Effector CD8-positive, alpha-beta T cell (primary cell): Measurements from ENCODE around the gene PATJ.
"Not testable (repeated sequence)": the region's sequence is repeated elsewhere in the genome, so short reads cannot be mapped to it uniquely, and the experiment has no call there.

Experiments used
- DNase-seq: peaks from one replicate; lab custom pipeline; 2025; lab: John Stamatoyannopoulos, UW

The PATJ gene

DNA sequence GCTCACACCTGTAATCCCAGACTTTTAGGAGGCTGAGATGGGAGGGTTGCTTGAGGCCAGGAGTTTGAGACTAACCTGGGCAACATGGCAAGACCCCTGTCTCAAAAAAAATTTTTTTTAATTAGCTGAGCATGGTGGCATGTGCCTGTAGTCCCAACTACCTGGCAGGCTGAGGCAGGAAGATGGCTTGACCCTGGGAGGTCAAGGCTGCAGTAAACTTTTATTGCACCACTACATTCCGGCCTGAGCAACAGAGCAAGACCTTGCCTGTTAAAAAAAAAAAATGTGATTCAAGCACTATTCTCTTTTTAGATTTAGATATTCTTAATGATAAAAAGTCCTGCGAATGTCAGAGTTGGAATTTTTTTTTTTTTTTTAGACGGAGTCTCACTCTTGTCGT, 349.8 kb downstream of the PATJ start:
- no peak for DNase-seq

DNA sequence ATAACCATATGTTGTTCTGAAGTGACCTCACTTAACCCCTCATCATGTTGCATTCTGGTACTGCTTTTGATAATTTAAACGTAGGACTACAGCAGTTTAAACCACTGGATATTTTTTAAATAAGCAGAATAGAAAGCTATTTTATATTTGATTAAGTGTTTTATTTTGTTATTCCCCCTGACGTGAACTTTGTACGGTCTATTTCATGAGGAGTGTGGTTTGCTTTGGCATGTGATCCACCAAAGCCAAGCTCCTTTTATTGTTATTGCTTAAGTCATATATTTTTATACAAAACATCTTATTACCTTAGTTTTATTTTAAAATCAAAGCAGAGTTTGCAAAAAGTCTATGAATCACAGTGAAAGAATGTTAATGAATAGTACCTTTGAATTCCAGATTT, 351.0 kb downstream of the PATJ start:
- no peak for DNase-seq

DNA sequence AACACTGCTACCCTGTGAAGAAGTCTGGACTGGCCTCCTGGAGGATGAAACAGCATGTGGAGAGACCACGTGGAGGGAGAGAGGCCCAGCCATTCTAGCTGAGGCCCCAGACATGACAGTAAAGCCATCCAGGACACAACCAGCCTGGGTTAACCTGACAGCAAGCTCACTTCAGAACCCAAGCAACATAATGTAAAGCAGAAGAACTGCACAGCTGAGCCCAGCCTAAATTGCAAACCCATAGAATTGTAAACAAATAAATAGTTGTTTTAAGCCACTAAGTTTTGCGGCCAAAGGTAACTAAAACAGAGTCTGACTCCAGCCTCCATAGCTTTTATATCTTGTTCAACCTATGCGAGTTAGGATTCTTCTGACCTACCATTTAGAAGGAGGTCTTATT, 355.2 kb downstream of the PATJ start:
- DNase-seq, result no peak

DNA sequence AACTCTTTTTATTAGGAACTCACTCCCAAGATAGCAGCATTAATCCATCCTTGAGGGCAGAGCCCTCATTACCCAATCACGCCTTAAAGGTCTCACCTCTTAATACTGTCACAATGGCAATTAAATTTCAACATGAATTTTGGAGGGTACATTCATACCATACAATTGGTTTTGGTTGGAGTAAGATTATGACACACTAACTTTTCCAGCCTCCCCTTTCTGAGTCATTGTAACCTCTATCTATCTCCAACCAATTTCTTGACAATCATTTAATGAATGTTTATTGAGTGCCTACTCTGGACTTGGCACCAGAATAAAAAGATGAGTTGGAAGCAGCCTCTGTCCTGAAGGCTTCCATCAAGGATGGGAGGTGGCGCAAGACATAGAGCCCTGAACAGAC, 358.2 kb downstream of the PATJ start:
- DNase-seq, result no peak

DNA sequence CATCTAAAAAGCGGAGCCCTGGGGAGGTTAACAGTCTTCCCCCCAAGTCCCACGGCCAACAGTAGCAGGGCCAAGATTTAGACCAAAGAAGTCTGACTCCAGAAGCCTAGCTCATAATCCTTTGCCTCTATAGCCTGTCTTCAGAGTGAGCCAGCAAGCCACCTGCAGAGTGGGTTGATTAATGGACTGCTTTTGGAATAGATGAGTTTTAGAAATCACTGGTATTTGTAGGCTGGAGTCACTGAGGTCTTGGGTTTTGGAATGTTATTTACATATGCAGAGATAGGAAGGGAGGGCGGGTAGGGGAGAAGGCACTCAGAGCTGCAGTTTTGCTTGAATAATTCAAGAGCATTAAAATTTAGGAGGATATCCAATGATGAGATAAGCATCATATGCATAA, 361.6 kb downstream of the PATJ start:
- DNase-seq, result no peak

DNA sequence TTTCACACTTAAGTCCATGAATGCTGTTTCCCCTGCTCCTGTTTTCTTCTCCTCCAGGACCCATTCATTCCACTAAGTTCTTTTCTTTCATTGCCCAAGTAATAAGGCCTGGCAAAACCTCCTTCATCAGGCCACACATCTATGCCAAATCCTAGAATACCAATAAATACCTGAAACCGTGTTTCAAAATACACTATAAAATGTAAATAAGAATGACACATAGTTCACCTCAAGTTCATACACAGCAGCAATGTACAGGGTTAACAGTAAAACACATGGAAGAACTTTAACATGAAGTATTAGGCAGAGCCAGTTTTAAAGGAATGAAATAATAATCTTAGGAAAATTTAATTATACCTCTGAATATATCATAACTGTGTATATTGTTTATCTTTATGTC, 365.6 kb downstream of the PATJ start:
- DNase-seq, result no peak

DNA sequence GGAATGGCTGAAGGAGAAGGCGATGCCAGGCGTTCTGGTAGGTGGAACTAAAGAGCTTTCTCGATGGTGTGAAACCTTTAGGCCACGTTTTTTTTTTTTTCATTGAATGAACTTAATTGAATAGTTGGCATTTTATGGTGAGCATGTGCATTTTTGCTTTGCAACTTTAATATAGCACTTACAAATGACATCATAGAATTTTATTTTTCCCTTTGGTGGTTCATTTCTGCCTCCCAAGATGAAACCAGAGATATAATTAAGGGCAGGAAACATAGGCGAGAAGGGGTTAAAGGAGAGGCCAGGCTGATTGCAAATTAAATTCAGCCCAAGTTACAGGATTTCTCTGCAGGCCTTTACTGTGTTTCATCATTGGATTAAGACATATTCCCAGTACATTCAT, 366.8 kb downstream of the PATJ start:
- no peak for DNase-seq

DNA sequence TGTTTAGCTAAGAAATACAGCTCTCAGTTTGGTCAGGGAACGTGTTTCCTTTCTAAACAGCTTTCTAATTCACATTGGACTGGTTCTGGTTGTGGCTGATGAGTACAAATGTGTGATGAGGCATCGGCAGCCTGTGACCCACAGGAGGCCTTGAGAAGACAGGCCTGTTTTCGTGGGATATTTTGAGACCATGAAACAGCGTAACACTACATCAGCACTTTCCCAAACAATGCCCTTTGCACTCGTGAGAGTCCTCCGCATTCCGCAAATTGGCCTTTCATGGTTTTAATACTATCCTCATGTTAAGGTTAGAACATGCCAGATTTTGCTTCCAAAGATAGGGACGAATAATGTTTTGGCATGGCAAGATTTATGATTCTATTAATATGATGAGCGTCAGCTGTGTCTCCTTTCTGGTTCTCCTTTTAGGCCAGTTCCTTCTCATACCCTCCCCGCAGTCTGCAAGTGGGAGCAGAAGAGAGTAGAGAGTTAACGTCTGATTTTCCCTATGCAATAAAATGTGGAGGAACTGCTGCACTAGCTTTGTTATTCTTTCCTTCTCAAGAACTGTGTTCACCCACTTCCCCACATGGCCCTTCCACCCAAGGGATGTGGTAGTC, 368.0 kb downstream of the PATJ start:
- no peak for DNase-seq

DNA sequence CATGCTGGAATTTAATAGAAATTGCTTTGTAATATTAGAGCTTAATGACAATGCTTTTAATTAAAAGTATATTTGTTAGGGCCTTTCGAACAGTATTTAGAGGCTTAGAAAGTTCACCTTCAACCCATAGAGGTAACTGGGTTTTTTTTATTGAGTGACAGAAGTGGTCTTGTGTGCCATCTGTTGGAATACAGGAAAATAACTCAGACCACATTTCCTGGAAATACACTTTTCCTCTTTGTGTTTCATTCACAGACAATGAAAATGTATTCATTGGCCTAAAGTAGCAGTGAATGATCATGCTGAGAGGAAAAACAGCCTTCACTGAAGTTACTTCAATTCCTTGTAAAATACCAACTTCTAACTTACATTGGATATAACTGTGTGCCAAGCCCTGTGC, 368.8 kb downstream of the PATJ start:
- no peak for DNase-seq

DNA sequence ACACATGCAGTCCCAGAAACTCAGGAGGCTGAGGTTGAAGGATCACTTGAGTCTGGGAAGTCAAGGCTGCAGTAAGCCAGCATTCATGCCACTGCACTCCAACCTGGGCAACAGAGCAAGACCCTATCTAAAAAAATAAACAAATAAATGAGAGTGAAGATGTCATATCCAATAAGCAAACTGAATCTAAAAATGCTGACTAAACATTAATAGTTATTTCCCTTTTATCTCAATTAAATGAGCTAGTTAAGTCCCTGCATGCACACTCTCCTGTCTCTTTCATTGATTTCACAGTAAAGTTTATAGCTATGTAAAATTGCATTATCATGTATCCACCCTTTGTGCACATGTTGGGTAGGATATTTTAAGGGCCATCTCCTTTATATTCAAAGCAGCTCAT, 371.2 kb downstream of the PATJ start:
- DNase-seq, result no peak

DNA sequence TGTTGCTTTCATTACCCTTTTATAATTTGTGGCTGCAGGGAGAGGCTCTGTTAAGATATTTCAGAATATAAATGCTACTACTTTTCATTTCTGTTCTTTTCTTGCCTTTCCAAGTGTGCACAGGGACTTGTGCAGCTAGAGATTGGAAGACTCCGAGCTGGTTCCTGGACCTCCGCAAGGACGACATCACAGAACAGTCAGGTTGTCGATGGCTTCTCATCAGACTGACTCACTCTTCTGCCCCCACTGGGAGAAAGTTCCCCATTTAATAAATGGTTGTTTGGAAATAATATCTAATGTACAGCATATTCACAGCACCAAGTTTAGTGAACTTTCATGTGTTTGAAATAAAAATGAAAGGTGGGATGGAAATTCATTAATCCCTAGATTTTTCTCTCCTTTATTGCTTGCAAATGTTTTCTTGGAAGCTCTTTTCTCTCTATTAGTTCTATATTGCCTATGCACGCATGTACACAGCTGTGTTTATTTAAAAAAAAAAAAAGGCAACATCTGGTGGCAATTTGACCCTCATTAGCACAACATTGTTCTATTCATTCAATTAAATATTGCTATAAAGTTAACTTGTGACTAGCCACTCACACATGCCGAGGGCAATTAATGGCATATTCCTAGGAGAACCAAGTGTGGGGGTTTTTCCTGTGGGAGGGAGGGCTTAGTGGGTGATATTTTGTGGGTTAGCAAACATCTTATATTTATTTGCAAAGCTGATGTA, 374.9 kb downstream of the PATJ start:
- no peak for DNase-seq

DNA sequence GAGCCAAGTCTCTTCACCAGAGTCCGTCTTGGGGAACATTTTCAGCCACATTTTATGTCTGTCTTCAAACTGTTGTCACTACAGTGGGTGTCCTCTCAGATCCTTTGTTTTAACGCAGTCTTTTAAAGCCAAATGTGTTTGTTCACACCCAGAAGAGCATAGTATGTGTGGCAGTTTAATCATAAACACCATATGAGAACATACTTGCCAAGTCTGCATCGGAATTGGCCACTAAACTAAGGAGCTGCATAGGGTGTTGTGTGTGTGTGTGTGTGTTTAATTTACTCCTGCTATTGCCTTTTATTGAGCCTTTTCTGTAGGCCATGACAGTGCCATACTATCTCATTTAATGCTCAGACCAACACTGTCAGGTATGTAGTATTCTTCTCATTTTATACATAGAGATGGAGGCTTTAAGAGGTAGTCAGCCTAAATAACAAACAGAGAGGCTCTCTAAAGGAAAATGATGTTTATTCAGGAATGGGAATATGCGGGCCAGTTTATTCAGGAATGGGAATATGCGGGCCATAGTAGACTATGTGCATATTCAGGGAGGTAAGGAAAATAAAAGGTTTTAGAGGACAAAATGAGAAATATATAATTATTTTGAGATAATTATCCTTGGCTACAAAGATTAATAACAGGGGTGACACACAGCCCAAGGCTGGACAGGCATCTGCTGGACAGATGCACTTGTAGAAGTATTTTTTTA, 384.5 kb downstream of the PATJ start:
- DNase-seq, result no peak

DNA sequence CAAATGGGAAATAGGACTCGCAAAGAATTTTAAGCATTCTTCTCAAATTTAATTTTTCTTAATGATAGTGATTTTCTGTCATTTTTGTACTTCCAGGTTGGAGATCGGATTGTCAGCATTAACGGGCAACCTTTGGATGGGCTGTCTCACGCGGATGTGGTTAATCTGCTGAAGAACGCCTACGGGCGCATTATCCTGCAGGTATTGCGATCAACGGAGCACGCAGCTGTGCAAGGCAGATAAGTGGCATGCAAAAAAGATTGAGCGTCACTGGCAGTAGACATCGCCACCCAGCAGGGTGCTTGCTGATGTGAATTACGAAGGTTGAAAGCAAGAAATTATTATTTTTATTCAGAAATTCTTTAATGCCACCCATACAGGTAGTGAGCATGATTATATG, 386.5 kb downstream of the PATJ start:
- no peak for DNase-seq

DNA sequence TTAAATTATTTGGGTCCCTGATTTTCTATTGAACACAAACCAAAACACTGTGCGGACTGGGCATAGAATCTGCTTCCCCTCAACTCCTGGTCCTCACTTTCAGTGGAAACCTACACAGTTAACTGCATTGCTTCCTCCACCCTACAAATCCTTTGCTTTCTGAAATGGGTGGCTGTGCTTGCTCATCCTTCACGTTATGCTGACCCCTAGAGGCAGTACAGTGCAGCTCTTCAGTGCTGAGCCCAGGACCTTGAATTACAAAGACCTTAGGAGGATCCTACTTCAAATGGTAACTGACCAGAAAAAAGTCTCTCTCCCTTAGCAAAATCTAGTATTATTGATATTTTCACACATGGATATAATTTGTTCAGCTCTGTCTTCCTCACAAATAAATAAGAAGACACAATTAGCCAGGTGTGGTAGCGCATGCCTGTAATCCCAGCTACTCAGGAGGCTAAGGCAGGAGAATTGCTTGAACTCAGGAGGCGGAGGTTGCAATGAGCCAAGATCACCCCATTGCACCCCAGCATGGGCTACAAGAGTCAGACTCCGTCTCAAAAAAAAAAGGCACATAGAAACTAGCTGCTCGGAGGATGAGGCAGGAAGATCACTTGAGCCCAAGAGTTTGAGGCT, 388.9 kb downstream of the PATJ start:
- DNase-seq, result no peak

DNA sequence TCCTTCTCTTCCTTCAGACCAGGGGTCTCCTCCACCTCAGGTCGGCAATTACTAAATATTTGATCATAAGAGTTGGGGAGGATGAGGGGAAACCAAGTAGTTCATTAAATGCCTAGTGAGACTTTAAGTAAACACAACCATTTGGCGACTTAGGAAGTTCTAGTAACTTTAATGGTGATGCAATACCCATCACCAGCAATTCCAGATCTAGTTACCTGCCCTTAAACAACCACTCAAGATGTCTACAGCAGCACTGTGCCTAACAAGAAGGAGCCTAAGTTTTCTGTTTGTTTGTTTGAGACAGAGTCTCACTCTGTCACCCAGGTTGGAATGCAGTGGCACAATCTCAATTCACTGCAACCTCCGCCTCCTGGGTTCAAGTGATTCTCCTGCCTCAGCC, 395.7 kb downstream of the PATJ start:
- no peak for DNase-seq

DNA sequence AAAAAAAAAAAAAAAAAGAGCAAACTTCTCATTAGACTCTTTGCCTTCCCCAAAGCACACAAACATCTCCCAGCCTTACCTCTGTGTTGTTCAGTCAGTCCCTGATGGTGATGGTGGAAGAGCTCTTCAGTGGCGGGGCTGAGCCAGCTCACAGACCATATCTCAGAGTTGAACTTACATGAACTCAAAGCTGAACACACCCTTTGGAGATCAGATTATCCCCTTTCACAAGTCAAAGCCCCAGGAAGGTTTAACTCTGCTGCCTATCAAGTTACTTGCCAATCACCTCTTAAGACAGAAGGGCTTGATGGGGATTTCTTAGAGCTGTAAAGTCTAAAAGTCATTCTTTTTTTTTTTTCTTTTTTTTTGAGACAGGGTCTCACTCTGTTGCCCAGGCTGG, 397.1 kb downstream of the PATJ start:
- no peak for DNase-seq

DNA sequence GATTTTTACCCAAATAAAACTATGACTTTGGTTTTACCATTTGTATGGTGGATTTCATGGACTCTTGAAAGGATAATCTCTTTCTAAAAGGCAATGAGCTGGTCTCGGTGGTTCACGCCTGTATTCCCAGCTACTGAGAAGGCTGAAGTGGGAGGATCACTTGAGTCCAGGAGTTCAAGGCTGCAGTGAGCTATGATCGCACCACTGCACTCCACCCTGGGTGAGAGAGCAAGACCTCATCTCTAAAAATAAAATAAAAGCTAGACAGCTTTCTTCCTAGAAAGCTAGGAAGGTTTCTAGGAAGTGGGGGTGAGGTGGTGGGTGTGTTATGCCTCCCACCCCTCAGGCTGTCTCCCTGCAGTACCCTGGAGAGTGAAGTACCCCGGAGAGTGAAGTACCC, 398.4 kb downstream of the PATJ start:
- DNase-seq, result no peak

DNA sequence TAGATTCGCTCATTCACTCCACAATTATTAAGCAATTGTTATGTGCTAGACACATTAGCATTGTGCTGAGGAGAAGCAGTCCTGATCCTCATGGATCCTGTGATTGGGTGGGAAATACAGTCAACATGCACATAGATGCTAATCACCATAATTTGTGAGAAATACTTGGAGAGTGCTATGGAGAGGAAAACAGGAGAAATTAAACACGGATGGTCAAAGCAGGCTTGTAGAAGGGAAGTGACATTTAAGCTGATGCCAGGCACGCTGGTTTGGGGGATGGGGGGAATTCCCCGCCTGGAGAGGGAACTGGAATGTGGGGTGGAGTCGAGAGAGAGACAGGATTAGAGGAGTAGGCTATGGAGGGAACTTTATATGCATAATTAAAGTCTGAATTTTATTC, 400.2 kb downstream of the PATJ start:
- DNase-seq, result no peak

DNA sequence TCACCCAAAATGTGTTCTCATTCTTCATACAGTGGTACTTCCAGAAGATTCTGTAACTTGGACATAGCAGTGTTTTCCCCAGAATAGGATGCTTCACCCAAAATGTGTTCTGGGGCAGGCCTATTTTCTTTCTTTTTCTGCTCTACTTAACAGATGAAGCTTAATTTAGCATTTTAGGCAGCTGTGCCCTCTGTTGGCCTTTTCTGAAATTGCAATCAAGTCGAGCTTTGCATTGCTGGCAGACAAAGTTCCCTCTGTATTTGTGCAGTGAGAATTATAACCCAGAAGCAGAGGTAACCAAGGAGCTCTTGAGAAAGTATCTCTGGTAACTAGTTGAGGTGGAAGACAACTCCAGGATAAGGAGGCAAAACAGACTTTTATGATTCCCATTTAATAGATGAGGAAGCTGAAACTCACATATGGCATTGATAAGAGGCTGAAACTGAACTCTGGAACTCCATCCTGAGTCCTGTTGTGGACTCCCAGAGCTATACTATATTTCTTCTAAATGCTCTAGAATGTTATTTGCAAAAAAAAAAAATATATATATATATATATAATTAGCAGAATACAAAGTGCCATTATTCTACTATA, 402.1 kb downstream of the PATJ start:
- DNase-seq, result no peak

DNA sequence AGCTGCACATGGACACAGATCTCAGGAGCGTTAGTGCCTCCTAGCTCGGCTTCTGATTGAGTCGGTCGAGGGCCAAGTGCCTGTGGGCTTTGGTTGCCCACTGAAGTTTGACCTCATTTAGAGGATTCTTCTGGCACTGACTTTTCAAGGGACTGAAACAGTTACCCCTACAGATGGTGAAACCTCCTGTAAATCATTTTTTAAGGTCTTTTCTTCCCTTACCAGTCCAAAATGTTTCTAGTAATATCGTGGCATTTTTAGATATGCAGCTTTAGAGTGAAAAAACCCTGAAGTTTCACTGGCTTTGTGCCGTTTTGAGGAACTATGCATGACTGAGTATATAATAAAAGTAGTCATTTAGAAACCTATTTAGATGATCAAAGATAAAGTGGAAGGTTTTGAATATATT, 417.7 kb downstream of the PATJ start:
- DNase-seq, result no peak

DNA sequence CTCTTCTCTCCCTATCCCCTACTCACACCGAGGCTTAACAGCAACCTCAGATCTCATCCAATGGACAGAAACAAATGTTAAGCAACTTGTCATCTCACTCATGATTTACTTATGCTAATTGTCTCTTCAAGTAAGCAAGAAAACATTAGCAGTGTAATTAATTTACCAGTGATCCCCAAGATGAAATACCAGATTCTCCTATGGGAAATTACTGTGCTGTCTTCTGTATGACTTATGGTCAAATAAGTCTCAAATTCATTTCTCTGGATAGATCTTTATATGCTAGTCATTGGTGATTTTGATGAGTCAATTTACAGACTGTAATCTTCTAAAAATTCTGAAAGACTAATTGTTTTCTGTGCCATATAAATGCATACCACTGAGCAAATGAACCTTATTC, 419.4 kb downstream of the PATJ start:
- DNase-seq, result no peak

DNA sequence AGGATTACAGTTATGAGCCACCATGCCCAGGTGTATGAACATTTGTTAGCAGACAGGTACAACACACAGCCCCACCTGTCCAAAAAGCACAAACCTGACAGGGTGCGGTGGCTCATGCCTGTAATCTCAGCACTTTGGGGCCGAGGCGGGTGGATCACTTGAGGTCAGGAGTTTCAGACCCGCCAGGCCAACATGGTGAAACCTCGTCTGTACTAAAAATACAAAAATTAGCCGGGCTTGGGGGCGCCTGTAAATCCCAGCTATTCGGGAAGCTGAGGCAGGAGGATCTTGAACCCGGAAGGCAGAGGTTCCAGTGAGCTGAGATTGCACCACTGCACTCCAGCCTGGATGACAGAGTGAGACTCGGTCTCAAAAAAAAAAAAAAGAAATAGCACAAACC, 428.1 kb downstream of the PATJ start:
- not testable (repeated sequence) for DNase-seq
